ENCODE measurements around the gene RTBDN.
A peak's percentile ranks its signal among the peaks of the same experiment; 100 is the strongest.

RTBDN gene

DNA sequence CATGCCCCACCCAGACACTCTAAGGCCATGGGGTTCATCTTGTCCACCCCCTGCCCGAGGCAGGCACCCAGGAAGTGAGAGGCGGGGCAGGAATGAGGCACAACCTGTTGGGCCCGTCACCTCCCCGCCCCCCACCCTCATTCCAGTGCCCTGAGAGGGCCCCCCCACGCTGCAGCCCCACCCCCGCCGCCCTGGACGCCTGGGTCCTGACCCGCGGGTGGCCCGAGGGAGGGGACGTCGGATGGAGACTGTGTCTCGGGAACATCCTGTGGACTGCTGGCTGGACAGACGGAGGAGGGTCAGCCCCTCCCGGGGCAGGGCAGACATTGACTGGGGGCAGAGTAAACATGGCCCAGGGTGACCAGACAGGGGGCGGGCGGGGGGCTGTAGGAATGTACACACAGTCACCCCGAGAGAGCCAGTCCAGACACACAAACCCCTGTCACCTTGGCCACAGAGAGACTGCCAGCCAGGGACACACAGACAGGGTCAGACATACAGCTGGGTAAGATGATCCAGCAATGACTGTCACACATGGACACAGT, 50.5 kb downstream of the RTBDN start:
- TF ChIP-seq, protein P1, sequence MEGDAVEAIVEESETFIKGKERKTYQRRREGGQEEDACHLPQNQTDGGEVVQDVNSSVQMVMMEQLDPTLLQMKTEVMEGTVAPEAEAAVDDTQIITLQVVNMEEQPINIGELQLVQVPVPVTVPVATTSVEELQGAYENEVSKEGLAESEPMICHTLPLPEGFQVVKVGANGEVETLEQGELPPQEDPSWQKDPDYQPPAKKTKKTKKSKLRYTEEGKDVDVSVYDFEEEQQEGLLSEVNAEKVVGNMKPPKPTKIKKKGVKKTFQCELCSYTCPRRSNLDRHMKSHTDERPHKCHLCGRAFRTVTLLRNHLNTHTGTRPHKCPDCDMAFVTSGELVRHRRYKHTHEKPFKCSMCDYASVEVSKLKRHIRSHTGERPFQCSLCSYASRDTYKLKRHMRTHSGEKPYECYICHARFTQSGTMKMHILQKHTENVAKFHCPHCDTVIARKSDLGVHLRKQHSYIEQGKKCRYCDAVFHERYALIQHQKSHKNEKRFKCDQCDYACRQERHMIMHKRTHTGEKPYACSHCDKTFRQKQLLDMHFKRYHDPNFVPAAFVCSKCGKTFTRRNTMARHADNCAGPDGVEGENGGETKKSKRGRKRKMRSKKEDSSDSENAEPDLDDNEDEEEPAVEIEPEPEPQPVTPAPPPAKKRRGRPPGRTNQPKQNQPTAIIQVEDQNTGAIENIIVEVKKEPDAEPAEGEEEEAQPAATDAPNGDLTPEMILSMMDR (IDR thresholded peaks at IDR 0.05; ENCODE audit: extremely low read depth, missing control alignments), result no peak
- DNase-seq (ENCODE audit: low spot score), result no peak

DNA sequence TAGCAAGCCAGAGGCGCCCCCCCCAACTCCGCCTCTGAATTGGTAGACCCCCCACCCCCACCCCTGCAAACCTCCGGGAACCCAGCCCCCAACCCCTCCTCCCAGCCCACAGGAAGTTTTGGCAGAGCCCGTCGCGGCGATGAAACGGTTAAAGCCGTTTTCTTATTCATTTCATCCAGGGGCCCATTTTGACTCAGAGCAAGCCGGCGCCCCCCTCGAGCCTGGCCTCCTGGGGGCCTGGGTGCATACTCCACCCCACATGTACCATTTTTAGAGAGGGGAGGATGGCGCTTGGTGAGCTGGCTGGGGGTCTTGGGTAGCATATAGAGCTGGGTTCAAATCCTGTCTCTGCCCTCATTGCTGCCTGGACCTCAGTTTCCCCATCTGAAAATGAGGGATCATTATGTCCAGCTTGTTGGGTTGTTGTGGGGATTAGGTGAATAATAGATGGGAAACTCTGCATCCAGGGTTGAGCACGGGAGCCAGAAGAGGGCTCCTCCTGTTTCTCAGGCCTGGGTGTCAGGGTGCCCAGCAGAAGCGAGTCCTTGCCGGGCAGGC, 51.0 kb downstream of the RTBDN start:
- TF ChIP-seq, protein P1 (IDR thresholded peaks at IDR 0.05; ENCODE audit: extremely low read depth, missing control alignments), result no peak
- DNase-seq (ENCODE audit: low spot score), result peak; percentile 60

DNA sequence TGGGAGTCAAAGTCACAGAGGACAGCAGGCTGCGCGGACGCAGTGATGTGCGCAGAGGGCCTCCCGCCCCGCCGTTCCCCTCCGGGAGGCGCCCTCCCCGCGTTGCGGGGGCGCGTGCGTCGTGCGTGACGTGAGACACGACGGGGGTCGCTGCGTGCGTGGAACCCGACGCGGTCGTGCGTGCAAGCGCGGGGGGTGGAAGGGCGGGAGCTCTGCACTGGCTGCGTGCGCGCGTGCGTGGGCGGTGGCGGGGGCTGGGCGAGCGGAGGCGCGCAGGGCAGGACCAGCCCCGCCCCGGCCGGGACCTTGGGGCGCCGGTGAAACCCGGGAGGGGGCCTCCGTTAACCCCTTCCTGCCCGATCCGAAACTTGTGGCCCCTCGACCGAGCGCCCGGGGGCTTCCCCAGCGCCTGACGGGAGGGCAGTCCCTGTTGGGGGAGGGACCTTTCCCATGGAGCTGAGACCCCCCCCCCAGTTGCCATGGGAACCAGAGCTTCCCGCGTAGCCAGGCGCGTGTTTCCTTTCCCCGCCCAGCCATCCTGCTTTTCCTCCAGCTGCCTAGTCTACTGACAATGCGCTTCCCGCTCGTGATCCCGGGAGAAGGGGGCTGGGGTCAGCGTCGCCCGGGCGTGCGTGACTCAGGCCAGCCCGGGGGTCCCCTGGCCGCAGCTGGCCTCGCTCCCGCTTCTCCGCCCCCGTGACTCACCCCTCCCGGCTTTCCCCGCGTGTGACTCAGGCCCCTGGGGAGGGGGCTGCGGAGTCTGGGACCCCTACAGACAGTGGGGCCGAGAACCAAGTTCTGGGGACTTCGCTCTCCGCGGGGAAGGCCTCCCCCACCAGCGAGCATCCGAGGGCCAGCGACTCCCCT, 51.7 kb downstream of the RTBDN start:
- DNase-seq (ENCODE audit: low spot score), result peak; percentile 86
- TF ChIP-seq, protein P1 (IDR thresholded peaks at IDR 0.05; ENCODE audit: extremely low read depth, missing control alignments), result no peak

DNA sequence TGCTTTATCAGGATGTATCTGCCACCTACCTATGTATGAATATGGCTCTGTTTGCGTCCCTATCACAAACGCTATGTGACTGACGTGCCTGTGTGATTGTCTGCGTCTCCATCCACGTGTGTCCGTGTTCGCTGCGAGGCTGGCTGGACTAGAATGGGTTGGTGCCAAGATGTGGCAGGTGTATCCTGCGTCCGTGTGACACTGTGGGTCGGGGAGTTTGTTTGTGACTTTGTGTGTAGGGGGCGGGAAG, 52.3 kb downstream of the RTBDN start:
- TF ChIP-seq, protein P1 (IDR thresholded peaks at IDR 0.05; ENCODE audit: extremely low read depth, missing control alignments), result no peak
- DNase-seq (ENCODE audit: low spot score), result no peak

DNA sequence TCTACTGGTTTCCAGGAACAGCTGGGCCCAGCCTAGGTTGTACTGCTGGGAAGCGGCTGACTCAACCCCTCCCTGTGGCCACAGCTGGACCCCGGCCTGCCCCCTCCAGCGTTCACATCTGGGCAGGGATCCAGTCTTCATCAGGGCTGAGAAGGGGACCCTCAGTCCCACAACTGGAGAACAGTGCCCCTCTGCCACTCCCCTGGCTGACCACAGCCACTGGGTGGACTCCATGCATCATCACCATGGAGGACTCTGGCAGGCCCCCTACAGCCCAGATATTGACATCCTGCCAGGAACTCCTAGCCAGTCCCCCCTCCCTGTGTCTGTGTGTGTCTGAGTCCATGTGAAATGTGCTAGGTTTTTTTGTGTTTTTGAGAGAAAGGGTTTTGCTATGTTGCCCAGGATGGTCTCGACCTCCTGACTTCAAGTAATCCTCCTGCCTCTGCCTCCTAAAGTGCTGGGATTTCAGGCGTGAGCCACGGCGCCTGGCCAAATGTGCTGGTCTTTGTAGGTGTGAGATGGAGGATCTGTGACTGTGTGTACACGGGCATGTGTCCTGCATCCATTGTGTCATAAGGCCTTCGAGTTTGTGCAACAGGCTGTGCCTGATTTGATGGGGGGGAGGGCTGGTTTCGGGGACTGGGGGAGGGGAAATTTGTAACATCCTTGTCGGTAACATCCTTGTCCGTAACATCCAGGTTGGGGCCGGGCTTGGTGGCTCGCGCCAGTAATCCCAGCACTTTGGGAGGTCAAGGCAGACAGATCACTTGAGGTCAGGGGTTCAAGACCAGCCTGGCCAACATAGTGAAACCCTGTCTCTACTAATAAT, 55.0 kb downstream of the RTBDN start:
- TF ChIP-seq, protein P1 (IDR thresholded peaks at IDR 0.05; ENCODE audit: extremely low read depth, missing control alignments), result peak; percentile 8
- no peak for DNase-seq (ENCODE audit: low spot score)

DNA sequence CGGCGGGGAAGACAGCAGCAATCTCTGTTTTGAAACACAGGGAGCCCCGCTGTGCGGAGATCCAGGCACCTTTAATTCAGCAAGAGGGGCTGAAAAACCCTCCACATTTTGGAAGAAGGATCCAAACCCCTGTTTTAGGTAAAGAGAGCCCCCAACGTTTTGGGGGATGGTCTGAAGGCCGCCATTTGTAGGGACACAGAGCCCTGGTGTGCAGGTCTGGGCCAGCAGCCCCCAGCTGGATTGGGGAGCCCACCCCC, 55.5 kb downstream of the RTBDN start:
- DNase-seq (ENCODE audit: low spot score), result no peak
- TF ChIP-seq, protein P1 (IDR thresholded peaks at IDR 0.05; ENCODE audit: extremely low read depth, missing control alignments), result no peak

Measured in GM20000 (cell line).